ENCODE measurements around the gene FOXP4.

- TF ChIP-seq CTCF (IDR thresholded peaks at IDR 0.05; ENCODE audit: low read depth, low read length, missing input control) (no peak), SP1 (IDR thresholded peaks at IDR 0.05) (no peak), EGR1 (IDR thresholded peaks at IDR 0.05; ENCODE audit: low read depth in 2 of 2) (no peak), NR2F2 (IDR thresholded peaks at IDR 0.05) (no peak), TAF1 (conservative IDR thresholded peaks at IDR 0.05) (no peak), JUND (IDR thresholded peaks at IDR 0.05) (no peak)
- TF ChIP-seq, protein P1, sequence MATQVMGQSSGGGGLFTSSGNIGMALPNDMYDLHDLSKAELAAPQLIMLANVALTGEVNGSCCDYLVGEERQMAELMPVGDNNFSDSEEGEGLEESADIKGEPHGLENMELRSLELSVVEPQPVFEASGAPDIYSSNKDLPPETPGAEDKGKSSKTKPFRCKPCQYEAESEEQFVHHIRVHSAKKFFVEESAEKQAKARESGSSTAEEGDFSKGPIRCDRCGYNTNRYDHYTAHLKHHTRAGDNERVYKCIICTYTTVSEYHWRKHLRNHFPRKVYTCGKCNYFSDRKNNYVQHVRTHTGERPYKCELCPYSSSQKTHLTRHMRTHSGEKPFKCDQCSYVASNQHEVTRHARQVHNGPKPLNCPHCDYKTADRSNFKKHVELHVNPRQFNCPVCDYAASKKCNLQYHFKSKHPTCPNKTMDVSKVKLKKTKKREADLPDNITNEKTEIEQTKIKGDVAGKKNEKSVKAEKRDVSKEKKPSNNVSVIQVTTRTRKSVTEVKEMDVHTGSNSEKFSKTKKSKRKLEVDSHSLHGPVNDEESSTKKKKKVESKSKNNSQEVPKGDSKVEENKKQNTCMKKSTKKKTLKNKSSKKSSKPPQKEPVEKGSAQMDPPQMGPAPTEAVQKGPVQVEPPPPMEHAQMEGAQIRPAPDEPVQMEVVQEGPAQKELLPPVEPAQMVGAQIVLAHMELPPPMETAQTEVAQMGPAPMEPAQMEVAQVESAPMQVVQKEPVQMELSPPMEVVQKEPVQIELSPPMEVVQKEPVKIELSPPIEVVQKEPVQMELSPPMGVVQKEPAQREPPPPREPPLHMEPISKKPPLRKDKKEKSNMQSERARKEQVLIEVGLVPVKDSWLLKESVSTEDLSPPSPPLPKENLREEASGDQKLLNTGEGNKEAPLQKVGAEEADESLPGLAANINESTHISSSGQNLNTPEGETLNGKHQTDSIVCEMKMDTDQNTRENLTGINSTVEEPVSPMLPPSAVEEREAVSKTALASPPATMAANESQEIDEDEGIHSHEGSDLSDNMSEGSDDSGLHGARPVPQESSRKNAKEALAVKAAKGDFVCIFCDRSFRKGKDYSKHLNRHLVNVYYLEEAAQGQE (IDR thresholded peaks at IDR 0.05), result no peak
- TF ChIP-seq, protein P2, sequence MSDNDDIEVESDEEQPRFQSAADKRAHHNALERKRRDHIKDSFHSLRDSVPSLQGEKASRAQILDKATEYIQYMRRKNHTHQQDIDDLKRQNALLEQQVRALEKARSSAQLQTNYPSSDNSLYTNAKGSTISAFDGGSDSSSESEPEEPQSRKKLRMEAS (IDR thresholded peaks at IDR 0.05), result no peak
Observed at GRCh38 chr6:41651246-41651961, 105.2 kb downstream of the FOXP4 start.

Measured in liver (tissue), 3 donors.